H4 (cell line): ENCODE results near the gene PTEN. TPM values are rescaled to one million over a fixed set of nuclear protein-coding genes. Genes with fewer than 3 reads are reported as not detected.
"Not testable (repeated sequence)": the region's sequence is repeated elsewhere in the genome, so short reads cannot be mapped to it uniquely, and the experiment has no call there.

Experiments
- DNase-seq: peaks from one replicate; pipeline ENCODE4 v3.0.0-alpha.2; 2015; ENCODE audit warnings: low spot score
- total RNA-seq: library from RNA; depleted of rRNA; stranded (reverse); fragments of >200 nt; shearing (Covaris generic); gene quantifications from 2 replicates; pipeline ENCODE4 v1.2.3, GENCODE V29; 2014

Gene PTEN
- total RNA-seq, 1 experiment from 2014 or later = not detected

- DNase-seq = no peak
Observed at GRCh38 chr10:87869773-87870551, 6.5 kb downstream of the PTEN start.

- DNase-seq = no peak
Observed at GRCh38 chr10:87872828-87873227, 9.4 kb downstream of the PTEN start.

- DNase-seq = no peak
Observed at GRCh38 chr10:87873656-87874055, 10.2 kb downstream of the PTEN start.

- no peak for DNase-seq
Observed at GRCh38 chr10:87875929-87876571, 12.6 kb downstream of the PTEN start.

GRCh38 chr10:87878664-87879459 is 15.4 kb downstream of the PTEN start:
- DNase-seq = no peak

- no peak for DNase-seq
Observed at GRCh38 chr10:87880336-87880735, 16.9 kb downstream of the PTEN start.

- not testable (repeated sequence) for DNase-seq
Observed at GRCh38 chr10:87881373-87882059, 18.1 kb downstream of the PTEN start.

- DNase-seq = no peak
Observed at GRCh38 chr10:87882555-87883294, 19.3 kb downstream of the PTEN start.

GRCh38 chr10:87886635-87887034 is 23.2 kb downstream of the PTEN start:
- DNase-seq = no peak

- no peak for DNase-seq
Observed at GRCh38 chr10:87887146-87887545, 23.7 kb downstream of the PTEN start.

- no peak for DNase-seq
Observed at GRCh38 chr10:87887548-87888289, 24.3 kb downstream of the PTEN start.

GRCh38 chr10:87895430-87895829 is 32.0 kb downstream of the PTEN start:
- DNase-seq = no peak

- no peak for DNase-seq
Observed at GRCh38 chr10:87896216-87896615, 32.8 kb downstream of the PTEN start.

- DNase-seq = not testable (repeated sequence)
Observed at GRCh38 chr10:87897957-87898356, 34.5 kb downstream of the PTEN start.

GRCh38 chr10:87903396-87903795 is 40.0 kb downstream of the PTEN start:
- DNase-seq = not testable (repeated sequence)

GRCh38 chr10:87913156-87913921 is 49.9 kb downstream of the PTEN start:
- DNase-seq = no peak

- no peak for DNase-seq
Observed at GRCh38 chr10:87915406-87915805, 52.0 kb downstream of the PTEN start.

- DNase-seq = no peak
Observed at GRCh38 chr10:87915989-87916388, 52.6 kb downstream of the PTEN start.

GRCh38 chr10:87916515-87916914 is 53.1 kb downstream of the PTEN start:
- no peak for DNase-seq
